GM12864 (cell line): Measurements from ENCODE around the gene MADCAM1.

Experiments used
- DNase-seq: peaks from one replicate; pipeline ENCODE4 v3.0.0-alpha.2; 2011; ENCODE audit warnings: low read depth
- H3K4me3 ChIP-seq: 2 replicates; pipeline ENCODE4 v1.5.1; 2011; ENCODE audit warnings: mild to moderate bottlenecking, low read depth, low read length, control low read depth
- CTCF ChIP-seq: IDR thresholded peaks from 2 replicates; pipeline ENCODE4 v1.5.1; 2011; ENCODE audit warnings: low read depth, mild to moderate bottlenecking, moderate library complexity, low read length, control low read depth, inconsistent platforms; ENCODE audit errors: missing control alignments

The MADCAM1 gene

GRCh38 chr19:460877-461720 is 35.2 kb upstream of the MADCAM1 start, which contains the start of gene SHC2:
TSS of gene SHC2 (minus strand) at chr19:461033. CDS start at chr19:460996, 37 bp downstream.
- DNase-seq = no peak
- no peak within 1 kb of the TSS for H3K4me3 ChIP-seq
- no peak for TF ChIP-seq CTCF

GRCh38 chr19:461721-462551 is 34.4 kb upstream of the MADCAM1 start:
- DNase-seq = no peak
- no peak overlapping the region for H3K4me3 ChIP-seq
- TF ChIP-seq CTCF = no peak

GRCh38 chr19:463483-464207 is 32.6 kb upstream of the MADCAM1 start:
- no peak for DNase-seq
- no peak overlapping the region for H3K4me3 ChIP-seq
- no peak for TF ChIP-seq CTCF

DNA sequence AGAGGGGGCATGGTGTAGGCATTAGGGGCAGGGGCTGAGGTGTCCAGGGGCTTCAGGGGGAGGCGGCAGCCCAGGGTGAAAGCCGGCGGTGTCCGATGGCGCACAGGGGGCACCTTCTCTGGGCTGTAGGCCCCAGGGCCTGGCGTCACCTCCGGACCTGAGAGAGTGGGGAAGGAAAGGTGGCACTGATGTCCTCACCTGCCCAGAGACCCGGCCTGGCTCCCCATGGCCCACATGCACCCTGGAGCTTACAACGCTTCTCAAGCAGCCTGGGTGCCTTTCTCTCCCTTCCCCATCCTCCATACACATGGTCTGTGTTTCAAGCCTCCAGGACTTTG is 32.1 kb upstream of the MADCAM1 start:
- no peak for TF ChIP-seq CTCF
- DNase-seq = no peak
- no peak overlapping the region for H3K4me3 ChIP-seq

- DNase-seq = no peak
- TF ChIP-seq CTCF = no peak
- H3K4me3 ChIP-seq = no peak overlapping the region
Measured at GRCh38 chr19:465056-465816, 31.1 kb upstream of the MADCAM1 start.

DNA sequence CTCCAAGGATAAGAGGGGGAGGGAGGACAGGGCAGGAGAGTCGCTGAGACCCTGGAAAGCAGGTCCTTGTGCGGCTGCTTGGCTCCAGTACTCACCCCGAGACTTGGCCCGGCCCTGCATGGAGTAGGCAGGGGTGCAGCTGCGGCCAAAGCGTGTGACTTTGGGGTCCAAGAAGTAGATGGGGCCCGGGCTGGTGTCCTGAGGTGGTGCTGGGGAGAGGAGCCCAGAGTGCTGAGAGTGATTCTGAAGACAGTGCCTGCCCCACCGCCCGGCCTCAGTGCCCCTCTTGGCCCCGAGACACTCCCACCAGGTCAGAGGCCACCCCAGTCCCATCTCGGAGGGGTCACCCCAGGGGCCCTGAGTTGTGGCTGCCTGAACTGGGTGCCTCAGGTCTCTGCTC is 28.7 kb upstream of the MADCAM1 start:
- TF ChIP-seq CTCF = no peak
- no peak overlapping the region for H3K4me3 ChIP-seq
- no peak for DNase-seq
